HAP-1 (cell line): ENCODE data around the gene PCSK9.

ENCODE experiments used
- DNase-seq, 2 experiments: peaks; one replicate each; pipeline ENCODE4 v3.0.0-alpha.2; 2016 to 2020; ENCODE audit warnings: low spot score in 2 of 2
- H3K27me3 ChIP-seq: fragments of 250-450 bp; sonication (Bioruptor Pico); 2 replicates; pipeline ENCODE4 v1.5.1; 2020; ENCODE audit warnings: low read depth, mild to moderate bottlenecking, moderate library complexity
- H3K36me3 ChIP-seq: fragments of 250-450 bp; sonication (Bioruptor Pico); replicated peaks from 2 replicates; pipeline ENCODE4 v1.5.1; 2020; ENCODE audit warnings: mild to moderate bottlenecking
- H3K4me1 ChIP-seq: fragments of 250-450 bp; sonication (Bioruptor Pico); 2 replicates; pipeline ENCODE4 v1.5.1; 2020; ENCODE audit warnings: mild to moderate bottlenecking
- H3K4me3 ChIP-seq: fragments of 250-450 bp; sonication (Bioruptor Pico); 2 replicates; pipeline ENCODE4 v1.5.1; 2020; ENCODE audit warnings: mild to moderate bottlenecking, moderate library complexity
- H3K9me3 ChIP-seq: fragments of 250-450 bp; sonication (Bioruptor Pico); 2 replicates; pipeline ENCODE4 v1.5.1; 2020; ENCODE audit warnings: mild to moderate bottlenecking, moderate library complexity
- in situ Hi-C: fragments of 300-500 bp; cut with MboI; formaldehyde crosslinking; loops from 3 replicates; pipeline ENCODE4 v1.14.3; 2020; ENCODE audit warnings: low sequenced_read_pairs, inconsistent platforms, mixed read lengths

Gene PCSK9

GRCh38 chr1:55043726-55044125, 4.4 kb downstream of the PCSK9 start:
- H3K36me3 ChIP-seq = no peaks in the 10 kb centered on the region
- peaks cover 29% of the 10 kb centered on the region for H3K27me3 ChIP-seq
- H3K4me3 ChIP-seq = no peak overlapping the region
- in situ Hi-C loops = no loop called here
- H3K9me3 ChIP-seq = no peaks in the 10 kb centered on the region
- no peak for DNase-seq
- H3K4me1 ChIP-seq = no peaks in the 10 kb centered on the region

DNA sequence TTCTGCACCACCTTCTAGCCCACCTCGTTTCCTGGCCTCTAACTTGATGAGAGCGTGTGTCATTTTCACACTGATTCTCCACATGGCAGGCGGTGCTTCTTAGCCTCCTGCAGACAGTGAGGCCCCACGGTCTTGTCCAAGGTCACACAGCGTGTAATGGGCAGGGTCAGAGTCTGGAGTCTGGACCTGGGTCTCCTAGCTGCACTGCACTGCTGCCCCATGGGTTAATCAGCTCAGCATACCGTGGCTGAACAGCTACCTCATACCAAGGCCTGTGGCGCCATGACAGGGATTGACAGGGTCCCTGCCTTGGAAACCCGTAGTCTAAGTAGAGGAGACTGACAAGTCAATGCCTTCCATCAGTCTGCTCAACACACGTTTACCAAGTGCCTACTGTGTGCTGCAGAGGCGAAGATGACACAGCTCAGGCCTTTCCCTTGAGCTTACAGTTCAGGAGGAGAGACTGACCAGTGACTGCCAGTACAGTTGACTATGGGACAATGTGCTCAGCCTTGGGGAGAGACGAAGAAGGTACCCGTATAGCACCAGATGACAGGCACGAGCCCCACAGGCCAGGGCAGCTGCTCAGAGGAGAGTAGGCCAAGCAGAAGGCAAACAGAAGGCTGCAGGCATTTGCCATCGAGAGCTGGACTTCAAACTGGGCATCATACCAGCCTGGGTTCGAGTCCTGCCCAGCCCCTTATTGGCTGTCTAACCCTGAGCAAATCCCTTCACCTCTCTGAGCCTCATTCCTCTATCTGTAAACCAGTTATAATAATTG, 5.5 kb downstream of the PCSK9 start:
- Histone ChIP-seq H3K4me3 (no peak overlapping the region), H3K9me3 (no peaks in the 10 kb centered on the region), H3K27me3 (peaks cover 18% of the 10 kb centered on the region), H3K4me1 (no peaks in the 10 kb centered on the region), H3K36me3 (no peaks in the 10 kb centered on the region)
- DNase-seq = no peak
- in situ Hi-C loops = no loop called here

DNA sequence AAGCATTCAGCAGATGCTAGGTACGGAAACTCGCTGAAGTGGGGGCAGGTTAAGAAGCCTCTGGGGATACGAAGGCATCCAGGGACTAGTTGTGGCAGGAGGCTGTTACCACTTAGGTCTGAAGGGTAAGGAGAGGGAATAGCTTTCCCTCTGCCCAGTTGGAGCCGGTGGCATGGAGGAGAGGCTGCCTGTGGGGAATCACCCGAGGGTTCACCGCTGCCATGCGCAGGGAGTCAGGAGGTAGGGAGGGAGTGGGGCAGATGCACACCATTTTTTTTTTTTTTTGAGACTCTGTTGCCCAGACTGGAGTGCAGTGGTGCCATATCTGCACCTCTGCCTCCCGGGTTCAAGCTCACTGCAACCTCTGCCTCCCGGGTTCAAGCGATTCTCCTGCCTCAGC, 6.1 kb downstream of the PCSK9 start:
- H3K36me3 ChIP-seq = no peaks in the 10 kb centered on the region
- H3K4me1 ChIP-seq = no peaks in the 10 kb centered on the region
- H3K4me3 ChIP-seq = no peak overlapping the region
- DNase-seq = no peak
- in situ Hi-C loops = no loop called here
- H3K27me3 ChIP-seq = peaks cover 12% of the 10 kb centered on the region
- no peaks in the 10 kb centered on the region for H3K9me3 ChIP-seq

DNA sequence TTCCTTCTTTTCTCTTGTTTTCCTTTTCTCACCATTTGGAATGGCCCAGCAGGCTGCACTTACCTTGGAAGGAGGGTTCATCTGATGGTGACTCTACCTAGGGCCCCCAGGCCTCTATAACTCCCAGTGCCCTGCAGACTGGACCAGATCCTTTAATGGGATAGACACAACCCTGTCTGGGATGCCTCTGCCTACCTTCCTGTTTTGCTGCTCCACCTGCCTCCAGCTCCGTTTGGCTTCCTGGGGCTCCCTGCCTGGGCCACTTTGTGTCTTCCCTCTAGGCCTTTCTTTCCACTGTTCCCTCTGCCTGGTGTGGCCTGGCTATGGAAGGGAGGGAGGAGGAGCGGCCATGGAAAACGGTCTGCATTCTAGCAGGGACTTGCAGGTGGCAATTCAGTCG, 7.5 kb downstream of the PCSK9 start:
- H3K36me3 ChIP-seq = no peaks in the 10 kb centered on the region
- no peaks in the 10 kb centered on the region for H3K9me3 ChIP-seq
- in situ Hi-C loops = no loop called here

DNA sequence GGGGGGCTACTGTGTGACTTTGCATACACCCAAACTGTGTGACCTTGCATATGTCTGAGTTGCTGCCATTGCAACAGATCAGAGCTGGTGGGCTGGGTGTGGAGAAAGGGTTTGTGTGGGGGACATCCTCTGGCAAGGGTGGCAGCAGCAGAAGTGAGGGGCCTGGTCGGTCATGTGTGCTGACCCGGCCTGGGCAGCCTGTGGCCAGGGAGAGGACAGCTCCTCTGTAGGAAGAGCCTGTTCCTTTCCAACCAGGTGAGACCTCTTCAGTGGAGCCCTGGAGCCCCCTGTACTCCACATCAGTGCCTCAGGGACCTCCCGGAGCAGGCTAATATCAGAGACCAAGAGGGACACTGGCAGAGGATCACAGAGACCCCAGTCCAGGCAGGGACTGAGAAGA, 8.3 kb downstream of the PCSK9 start:
- in situ Hi-C loops = no loop called here

More for the DNA sequence above, 7.5 kb downstream of the PCSK9 start:
- no peak for DNase-seq
- H3K4me3 ChIP-seq = no peak overlapping the region
- H3K4me1 ChIP-seq = no peaks in the 10 kb centered on the region
- no peaks in the 10 kb centered on the region; the same call in 1 of the 2 replicates for H3K27me3 ChIP-seq

GRCh38 chr1:55048453-55049270, 9.3 kb downstream of the PCSK9 start:
- Histone ChIP-seq H3K9me3 (no peaks in the 10 kb centered on the region), H3K27me3 (no peaks in the 10 kb centered on the region), H3K36me3 (no peaks in the 10 kb centered on the region), H3K4me3 (no peak overlapping the region), H3K4me1 (no peaks in the 10 kb centered on the region)
- no peak for DNase-seq
- in situ Hi-C loops = no loop called here

More for the DNA sequence above, 8.3 kb downstream of the PCSK9 start:
- H3K9me3 ChIP-seq = no peaks in the 10 kb centered on the region
- no peaks in the 10 kb centered on the region for H3K27me3 ChIP-seq
- no peak overlapping the region for H3K4me3 ChIP-seq
- no peak for DNase-seq
- no peaks in the 10 kb centered on the region for H3K36me3 ChIP-seq
- no peaks in the 10 kb centered on the region for H3K4me1 ChIP-seq

DNA sequence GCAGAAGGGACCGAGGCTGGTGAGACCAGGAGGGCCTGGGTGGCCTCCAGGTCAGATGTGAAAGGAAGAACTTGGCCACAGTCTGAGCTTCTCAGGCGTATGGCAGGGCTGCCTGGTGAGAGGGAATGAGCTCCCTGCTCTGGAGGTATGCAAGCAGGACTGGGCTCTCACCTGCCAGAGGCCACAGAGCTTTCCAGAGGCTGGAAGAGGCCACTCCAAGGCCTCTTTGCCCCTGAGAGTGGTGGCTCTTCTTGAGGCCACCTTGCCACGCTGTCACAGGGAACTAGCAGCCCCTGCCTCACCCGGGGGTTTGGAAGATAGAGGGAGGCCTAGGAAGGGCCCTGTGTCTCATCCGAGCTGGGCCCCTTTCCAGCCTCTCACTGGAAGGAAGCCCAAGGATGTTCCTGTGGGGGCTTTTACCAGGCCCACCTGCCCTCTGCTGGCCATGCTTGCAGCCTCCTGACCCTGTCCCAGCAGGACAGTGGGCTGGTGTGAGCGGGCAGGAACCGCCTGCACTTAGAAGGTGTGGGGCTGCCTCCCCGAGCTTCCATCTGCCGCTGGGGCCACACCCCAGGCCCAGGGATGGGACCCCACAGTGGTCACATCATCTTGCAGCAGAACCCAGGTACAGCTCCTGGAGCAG, 10.0 kb downstream of the PCSK9 start:
- H3K36me3 ChIP-seq = no peaks in the 10 kb centered on the region

DNA sequence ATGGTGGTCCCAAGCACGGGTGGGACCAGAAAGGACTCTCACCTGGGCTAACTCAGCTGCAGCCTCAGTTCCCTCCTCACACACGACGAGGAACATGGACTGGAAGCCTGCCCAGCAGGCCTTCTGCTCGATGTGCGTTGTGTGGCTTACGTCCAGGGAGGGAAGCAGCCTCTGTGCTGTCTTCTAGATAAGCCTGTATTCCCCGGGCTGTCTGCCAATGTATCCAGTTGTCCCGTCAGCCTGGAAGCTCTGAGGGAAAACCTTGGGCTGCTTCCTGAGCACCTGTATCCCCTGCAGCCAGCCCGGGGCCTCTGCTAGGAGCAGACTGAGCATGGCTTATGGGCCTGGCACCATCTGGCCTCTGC, 10.5 kb downstream of the PCSK9 start:
- DNase-seq = no peak

More for the DNA sequence above, 10.0 kb downstream of the PCSK9 start:
- H3K27me3 ChIP-seq = no peaks in the 10 kb centered on the region
- H3K9me3 ChIP-seq = no peaks in the 10 kb centered on the region
- in situ Hi-C loops = no loop called here
- no peak for DNase-seq
- no peaks in the 10 kb centered on the region for H3K4me1 ChIP-seq
- no peak overlapping the region for H3K4me3 ChIP-seq

DNA sequence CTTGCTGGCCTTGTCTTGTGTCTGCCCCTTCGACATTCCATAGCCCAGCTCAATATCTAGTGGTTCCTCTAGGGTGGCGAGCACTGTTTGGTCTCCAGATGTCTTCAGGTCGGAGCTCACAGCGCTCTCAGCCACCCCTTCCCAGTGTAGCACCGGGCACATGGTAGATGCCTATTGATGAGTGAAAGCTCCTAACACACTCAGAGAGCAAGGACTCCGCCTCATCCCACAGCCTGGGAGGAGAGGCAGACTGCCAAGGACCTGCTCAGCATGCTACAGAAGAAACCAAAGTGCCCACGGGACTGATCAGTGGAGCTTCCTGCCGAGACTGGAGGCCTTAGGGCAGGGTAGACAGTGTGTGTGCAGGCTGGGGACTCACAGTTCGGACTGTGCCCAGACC, 10.9 kb downstream of the PCSK9 start:
- Histone ChIP-seq H3K9me3 (no peaks in the 10 kb centered on the region), H3K27me3 (no peaks in the 10 kb centered on the region), H3K36me3 (no peaks in the 10 kb centered on the region), H3K4me3 (no peak overlapping the region), H3K4me1 (no peaks in the 10 kb centered on the region)
- no peak for DNase-seq
- in situ Hi-C loops = no loop called here

More for the DNA sequence above, 10.5 kb downstream of the PCSK9 start:
- Histone ChIP-seq H3K36me3 (no peaks in the 10 kb centered on the region), H3K27me3 (no peaks in the 10 kb centered on the region), H3K4me1 (no peaks in the 10 kb centered on the region), H3K4me3 (no peak overlapping the region), H3K9me3 (no peaks in the 10 kb centered on the region)
- in situ Hi-C loops = no loop called here

GRCh38 chr1:55051169-55051568, 11.8 kb downstream of the PCSK9 start:
- no peak overlapping the region for H3K4me3 ChIP-seq
- in situ Hi-C loops = no loop called here
- DNase-seq = no peak
- no peaks in the 10 kb centered on the region for H3K36me3 ChIP-seq
- H3K27me3 ChIP-seq = no peaks in the 10 kb centered on the region
- H3K4me1 ChIP-seq = no peaks in the 10 kb centered on the region
- no peaks in the 10 kb centered on the region for H3K9me3 ChIP-seq

DNA sequence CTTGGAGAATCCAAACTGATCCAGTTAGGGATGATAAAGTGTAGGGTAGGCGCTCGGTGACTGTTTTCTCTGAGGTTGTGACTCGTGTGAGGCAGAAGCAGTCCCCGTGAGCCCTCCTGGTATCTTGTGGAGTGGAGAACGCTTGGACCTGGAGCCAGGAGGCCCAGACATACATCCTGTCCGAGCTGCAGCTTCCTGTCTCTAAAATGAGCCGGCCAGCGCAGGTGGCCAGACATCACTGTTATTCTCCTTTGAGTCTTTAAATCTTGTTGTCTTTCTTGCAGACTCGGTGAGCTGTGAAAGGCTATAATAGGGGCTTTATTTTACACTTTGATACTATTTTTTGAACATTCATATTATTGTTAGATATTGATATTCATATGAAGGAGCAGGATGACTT, 12.3 kb downstream of the PCSK9 start:
- in situ Hi-C loops = no loop called here
- DNase-seq = no peak

DNA sequence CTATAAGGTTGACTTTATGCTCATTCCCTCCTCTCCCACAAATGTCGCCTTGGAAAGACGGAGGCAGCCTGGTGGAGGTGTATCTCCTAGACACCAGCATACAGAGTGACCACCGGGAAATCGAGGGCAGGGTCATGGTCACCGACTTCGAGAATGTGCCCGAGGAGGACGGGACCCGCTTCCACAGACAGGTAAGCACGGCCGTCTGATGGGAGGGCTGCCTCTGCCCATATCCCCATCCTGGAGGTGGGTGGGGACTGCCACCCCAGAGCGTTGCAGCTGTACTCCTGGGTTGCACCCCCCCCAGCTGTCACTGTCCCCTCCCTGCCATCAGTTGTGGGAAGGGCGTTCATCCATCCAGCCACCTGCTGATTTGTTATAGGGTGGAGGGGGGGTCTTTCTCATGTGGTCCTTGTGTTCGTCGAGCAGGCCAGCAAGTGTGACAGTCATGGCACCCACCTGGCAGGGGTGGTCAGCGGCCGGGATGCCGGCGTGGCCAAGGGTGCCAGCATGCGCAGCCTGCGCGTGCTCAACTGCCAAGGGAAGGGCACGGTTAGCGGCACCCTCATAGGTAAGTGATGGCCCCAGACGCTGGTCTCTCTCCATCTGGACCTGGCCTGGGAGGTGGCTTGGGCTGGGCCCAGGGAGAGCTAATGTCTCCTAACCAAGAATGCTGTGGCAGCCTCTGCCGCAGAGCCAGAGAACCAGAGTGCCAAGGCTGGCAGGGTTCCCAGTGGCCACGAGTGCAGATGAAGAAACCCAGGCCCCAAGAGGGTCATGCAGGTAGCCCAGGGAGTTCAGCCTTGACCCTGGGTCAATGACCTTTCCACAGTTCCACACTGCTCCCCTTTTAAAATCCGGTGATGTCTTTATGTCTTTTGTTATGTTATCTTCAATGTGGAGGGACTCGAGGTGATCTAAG, 13.1 kb downstream of the PCSK9 start:
- H3K4me1 ChIP-seq = no peaks in the 10 kb centered on the region
- H3K36me3 ChIP-seq = no peaks in the 10 kb centered on the region
- in situ Hi-C loops = no loop called here

More for the DNA sequence above, 12.3 kb downstream of the PCSK9 start:
- no peaks in the 10 kb centered on the region for H3K9me3 ChIP-seq
- H3K36me3 ChIP-seq = no peaks in the 10 kb centered on the region
- no peak overlapping the region for H3K4me3 ChIP-seq
- no peaks in the 10 kb centered on the region for H3K27me3 ChIP-seq
- H3K4me1 ChIP-seq = no peaks in the 10 kb centered on the region

DNA sequence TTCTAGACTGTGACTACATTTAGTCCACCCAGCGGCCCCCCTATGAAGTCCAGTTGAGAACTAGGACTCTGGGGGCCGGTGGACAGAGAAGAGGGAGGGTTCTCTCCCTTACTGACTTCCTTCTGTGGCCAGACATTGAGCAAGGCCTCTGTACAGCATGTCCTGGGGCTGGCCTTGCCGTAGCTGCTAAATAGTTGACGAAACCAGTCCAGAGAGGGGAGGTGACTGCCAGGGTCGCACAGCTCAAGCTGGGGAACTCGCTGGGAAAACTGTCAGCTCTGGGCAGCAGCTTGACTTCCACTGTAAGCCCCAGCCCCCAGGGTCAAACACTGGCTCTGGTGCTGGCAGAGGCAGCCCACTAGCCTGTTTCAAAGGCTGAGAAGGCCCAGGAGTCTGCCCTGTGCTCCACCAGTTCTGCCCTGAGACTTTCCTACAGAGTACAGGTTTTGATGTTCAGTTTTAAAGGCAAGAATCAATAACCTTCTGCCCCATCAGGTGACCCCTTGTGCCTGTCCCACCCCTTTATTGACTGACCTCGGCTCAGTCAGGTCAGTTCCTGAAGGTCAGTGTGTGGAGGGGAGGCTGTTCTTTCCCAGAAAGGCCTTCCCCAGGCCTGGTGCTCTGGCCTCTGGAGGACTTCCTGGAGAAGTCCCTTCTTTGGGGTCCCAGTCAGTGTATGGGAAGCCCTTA, 14.1 kb downstream of the PCSK9 start:
- Histone ChIP-seq H3K36me3 (no peaks in the 10 kb centered on the region), H3K4me1 (no peaks in the 10 kb centered on the region), H3K9me3 (no peaks in the 10 kb centered on the region), H3K4me3 (no peak overlapping the region), H3K27me3 (no peaks in the 10 kb centered on the region)
- DNase-seq = no peak
- in situ Hi-C loops = no loop called here

More for the DNA sequence above, 13.1 kb downstream of the PCSK9 start:
- Histone ChIP-seq H3K27me3 (no peaks in the 10 kb centered on the region), H3K4me3 (no peak overlapping the region), H3K9me3 (no peaks in the 10 kb centered on the region)
- no peak for DNase-seq
